ENCODE data around the gene CTBP2.

- TF ChIP-seq CTCF (IDR thresholded peaks at IDR 0.05) = no peak
- no peak for TF ChIP-seq POLR2A (IDR thresholded peaks at IDR 0.05)
Observed at GRCh38 chr10:125096371-125096770, 64.0 kb downstream of the CTBP2 start.
